SH-SY5Y (cell line): ENCODE measurements around the gene ZFP69B.

Experiments
- GATA2 ChIP-seq: IDR thresholded peaks from 2 replicates; pipeline ENCODE4 v1.6.1; 2011; ENCODE audit warnings: mild to moderate bottlenecking, low read depth, low read length
- GATA3 ChIP-seq: IDR thresholded peaks from 2 replicates; pipeline ENCODE4 v1.6.1; 2011; ENCODE audit warnings: low read depth, mild to moderate bottlenecking, low read length, moderate library complexity

- TF ChIP-seq GATA2 (no peak), GATA3 (no peak)
These were observed 45.4 kb upstream of the ZFP69B start for GRCh38 chr1:40404670-40405462.
